Tongue (tissue), 2 donors: ENCODE measurements around the gene MLXIP. TPM values are rescaled to one million over a fixed set of nuclear protein-coding genes. Genes with fewer than 3 reads are reported as not detected.

Experiments
- DNase-seq: peaks from one replicate; pipeline ENCODE4 v3.0.0-alpha.2; 2015
- total RNA-seq: library from RNA; depleted of rRNA; stranded (reverse); fragments of >200 nt; gene quantifications from one replicate; pipeline ENCODE4 v1.2.3, GENCODE V29; 2014

The MLXIP gene
- total RNA-seq, 1 donor from 2014 or later, result 15.9 TPM

GRCh38 chr12:122126713-122127597 is 48.4 kb downstream of the MLXIP start:
- no peak for DNase-seq

- no peak for DNase-seq
These were observed 49.3 kb downstream of the MLXIP start for GRCh38 chr12:122127839-122128238.

DNA sequence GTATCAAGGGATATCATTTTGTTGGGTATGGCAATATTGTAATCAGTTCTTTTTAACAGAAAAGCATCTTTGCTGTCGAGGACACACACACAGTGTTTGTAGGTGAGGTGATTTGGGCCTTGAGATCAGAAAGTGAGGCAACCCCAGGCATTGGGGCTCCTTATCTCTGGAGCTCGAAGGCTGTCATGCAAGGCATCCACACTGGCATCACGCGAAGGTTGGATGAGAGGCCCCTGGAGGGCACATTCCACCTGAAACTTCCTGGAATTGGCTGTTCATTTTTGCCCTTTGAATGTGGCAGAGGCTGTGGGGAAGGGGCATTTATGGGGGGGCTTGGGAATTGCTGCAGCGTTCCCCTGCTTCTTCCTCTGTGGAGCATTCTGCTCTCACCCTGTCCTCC is 49.9 kb downstream of the MLXIP start:
- DNase-seq, result no peak

DNA sequence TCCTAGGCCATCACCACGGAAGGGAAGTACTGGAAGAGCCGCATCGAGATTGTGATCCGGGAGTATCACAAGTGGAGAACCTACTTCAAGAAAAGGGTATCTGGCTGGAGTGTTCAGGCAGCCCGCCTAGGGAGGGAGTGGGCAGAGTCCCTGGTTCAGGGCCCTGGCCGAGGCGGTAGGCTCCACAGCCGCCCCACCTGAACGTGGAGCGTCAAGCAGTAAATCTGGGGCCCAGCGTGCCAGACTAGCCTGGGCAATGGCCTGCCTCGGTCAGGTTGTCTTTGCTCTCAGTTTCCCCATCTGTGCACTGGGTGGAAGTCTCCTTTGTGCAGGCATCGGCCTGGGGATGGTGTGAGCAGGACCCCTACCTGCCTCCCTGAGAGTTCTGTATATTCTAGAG is 50.6 kb downstream of the MLXIP start:
- DNase-seq, result no peak

- peak; percentile 46 for DNase-seq
These were observed 51.6 kb downstream of the MLXIP start for GRCh38 chr12:122130150-122130549.

GRCh38 chr12:122133192-122133950 is 54.8 kb downstream of the MLXIP start:
- no peak for DNase-seq

GRCh38 chr12:122135437-122136031 is 57.0 kb downstream of the MLXIP start:
- DNase-seq, result no peak

DNA sequence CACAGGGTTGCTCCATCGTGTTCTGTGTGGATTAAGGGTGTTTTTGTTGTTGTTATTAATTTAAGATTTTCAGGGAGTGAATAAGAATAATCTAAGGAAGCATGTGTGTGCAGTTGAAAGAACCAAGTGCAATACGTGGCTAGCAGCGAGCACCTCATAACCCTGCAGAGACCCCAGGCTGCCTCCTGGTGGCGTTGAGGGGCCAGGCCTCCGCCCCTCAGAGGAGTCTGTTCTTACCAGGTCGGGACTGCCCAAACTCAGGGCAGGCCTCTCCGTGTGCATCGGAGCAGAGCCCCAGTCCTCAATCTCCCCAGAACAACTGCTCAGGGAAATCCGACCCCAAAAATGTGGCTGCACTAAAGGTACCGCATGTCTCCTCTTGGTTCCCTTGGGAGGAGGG is 58.7 kb downstream of the MLXIP start:
- DNase-seq, result no peak

DNA sequence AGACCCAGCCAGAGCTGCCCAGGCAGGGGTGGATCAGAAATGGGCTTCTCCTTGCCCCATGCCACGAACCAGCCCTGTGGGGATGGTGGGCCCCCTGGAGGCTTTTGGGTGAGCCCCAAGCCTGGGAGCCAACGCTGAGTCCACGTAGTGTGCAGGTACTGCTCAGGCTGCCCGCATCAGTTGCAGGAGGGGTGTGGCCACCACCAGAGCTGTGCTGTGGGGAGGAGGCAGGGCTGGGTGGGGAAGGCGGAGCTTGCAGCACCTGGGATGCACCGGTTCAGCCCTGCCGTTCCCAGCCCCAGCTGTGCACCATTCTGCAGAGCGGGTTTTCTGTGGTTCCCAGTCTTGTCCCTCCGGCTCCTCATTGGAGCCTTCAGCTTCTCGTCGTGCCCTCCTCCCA is 59.1 kb downstream of the MLXIP start:
- DNase-seq, result peak; percentile 36

DNA sequence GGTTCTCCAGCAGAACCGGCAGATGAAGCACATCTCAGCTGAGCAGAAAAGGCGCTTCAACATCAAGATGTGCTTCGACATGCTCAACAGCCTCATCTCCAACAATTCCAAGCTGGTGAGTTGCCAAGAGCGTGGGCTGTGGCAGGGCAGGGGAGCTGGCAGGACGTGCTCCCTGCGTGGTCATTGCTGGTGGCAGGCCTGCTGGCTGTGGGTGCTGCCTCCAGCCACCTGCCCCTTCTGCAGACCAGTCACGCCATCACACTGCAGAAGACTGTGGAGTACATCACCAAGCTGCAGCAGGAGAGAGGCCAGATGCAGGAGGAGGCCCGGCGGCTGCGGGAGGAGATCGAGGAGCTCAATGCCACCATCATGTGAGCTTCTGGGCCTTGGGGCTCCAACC is 59.6 kb downstream of the MLXIP start:
- no peak for DNase-seq

DNA sequence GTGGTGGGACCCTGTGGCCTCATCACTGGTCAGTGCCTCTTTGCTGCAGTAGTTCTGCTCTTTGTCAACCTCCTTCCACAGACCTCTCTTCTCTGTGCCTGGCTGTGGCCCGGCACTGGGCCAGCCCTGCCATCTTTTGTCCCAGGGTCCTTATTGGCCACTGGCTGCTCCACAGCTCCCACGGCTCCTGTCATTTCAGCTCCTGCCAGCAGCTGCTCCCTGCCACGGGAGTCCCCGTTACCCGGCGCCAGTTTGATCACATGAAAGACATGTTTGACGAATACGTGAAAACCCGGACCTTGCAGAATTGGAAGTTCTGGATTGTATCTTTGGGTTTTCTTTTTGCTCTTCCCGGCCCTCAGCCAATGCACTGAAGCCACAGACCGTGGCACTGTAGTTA is 60.1 kb downstream of the MLXIP start:
- DNase-seq, result no peak

GRCh38 chr12:122139266-122139665 is 60.7 kb downstream of the MLXIP start:
- DNase-seq, result no peak

DNA sequence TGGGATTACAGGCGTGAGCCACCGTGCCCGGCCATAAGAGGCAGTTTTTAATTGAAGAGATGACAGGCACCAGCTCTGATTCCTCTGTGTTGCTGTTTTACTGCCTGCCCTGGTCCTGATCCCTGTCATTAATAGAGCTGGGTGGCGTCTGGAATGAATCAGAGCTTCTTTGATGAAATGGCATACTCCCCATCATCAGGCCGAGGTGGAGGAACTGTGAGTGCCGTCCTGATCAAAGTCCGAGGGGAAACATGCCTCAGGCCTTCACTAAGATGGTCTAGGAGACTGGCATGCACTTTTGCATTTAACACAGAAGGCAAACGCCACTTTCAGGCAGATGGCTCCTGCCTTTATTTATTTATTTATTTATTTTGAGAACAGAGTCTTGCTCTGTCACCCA is 61.4 kb downstream of the MLXIP start:
- no peak for DNase-seq

- no peak for DNase-seq
These were observed 62.1 kb downstream of the MLXIP start for GRCh38 chr12:122140467-122141257.

GRCh38 chr12:122141911-122142725 is 63.6 kb downstream of the MLXIP start:
- peak; percentile 59 for DNase-seq

DNA sequence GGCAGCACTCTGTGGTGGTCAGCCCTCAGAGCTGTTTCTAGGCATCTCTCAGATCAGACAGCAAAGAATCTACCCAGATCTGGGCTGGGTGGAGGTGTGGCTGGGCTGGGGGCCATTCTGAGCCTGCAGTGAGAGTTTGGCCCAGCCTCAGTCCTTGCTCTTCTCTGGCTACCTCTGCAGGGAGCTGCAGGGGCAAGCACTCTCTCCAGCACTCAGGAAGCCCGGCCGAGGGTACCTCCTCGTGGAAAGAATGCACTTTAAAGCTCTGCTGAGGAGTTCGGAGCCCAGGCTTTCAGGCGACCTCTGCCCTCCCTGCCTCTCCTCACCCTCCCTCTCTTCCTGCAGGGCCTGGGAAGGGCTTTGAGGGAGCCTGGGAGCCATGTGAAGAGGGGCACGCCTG is 64.3 kb downstream of the MLXIP start:
- no peak for DNase-seq

DNA sequence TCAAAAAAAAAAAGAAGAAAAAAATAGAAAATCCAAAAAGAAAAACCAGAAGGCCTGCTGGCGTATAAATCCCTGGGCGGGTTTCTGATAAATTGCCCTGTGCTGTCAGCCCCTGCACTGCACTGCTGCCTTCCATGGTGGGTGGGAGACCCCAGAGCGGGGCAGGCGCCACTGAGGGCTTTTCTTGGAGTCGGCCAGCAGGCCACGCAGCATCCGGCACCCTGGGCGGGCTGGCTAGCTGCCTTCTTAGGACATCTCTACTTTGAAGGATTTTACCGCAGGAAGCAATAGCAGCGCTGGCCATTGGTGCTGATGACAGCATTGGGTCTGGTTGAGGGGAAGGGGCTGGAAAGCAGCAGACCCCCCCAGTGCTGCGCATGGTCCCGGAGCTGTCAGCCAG is 66.3 kb downstream of the MLXIP start:
- DNase-seq, result no peak

DNA sequence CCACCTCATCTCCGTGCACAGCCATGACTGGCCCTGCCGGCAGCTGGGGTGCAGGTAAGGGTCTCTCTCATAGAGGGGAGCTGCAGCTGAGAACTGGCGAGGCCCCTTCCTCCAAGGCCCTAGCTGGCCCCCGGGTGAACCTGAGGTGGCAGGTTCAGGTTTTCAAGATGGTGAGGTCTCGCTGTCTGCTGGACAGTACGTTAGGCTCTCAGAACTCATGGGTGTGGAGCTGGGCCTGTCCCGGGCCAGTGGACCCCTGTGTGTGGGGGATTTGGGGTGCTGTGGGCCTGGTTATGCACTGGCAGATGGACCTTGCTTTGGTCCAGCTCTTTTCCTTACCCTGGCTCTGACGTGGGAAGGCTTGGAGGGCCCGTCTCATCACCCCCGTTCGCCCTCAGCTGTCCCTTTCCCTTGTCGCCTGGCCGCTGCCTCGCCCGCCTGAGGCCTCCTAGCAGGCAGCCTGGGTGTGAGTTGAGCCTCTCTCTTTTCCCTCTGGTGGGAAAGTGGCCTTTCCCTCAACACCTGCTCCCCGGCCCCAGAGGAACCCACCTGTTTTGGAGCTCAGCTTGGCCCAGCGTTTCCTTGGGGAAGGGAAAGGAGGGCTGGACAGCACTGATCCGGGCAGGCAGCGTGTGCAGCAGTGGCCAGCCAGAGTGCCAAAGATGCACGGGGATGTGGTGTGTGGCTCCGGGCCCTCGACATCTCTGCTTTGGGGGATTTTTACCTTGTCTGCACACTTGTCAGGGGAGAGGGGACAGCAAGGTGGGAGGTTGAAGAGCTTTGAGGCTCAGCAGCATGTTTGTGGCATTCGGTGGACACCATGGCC is 67.2 kb downstream of the MLXIP start:
- DNase-seq, result peak; percentile 20

DNA sequence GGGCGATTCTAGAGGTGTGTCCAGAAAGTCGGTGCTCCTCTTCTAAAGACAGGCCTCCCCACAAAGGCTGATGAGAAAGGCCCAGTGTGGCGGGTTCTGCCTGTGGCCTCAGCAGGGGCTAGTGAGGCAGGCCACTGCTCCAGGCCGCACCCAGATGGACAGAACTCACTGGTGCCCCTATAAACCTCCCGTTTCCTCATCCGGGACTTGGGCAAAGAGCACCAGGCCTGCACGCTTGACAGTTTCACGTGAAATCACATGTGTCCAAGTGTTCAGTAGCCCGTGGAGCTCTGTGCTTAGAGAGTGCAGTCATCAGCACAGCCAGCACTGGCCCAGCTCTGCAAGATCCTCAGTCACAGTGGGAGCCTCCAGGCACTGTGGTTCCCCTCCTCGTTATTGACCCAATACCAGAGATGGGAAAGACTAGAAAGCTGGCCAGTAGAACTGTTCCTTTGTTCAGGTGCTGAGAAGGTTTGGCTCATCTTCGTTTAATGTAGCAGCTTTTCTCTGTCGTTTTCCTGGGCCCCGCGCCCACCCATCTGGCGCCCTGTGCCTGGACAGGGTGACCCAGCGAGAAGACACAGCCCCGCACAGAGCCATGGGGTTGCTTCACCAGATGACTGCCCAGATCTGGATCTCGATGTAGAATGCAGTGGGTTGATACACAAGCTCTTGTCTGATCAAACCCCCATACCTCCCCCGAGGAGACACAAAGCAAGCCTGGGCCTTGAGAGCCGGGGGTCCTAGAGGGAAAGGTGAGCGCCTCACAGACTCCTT is 69.1 kb downstream of the MLXIP start:
- no peak for DNase-seq

DNA sequence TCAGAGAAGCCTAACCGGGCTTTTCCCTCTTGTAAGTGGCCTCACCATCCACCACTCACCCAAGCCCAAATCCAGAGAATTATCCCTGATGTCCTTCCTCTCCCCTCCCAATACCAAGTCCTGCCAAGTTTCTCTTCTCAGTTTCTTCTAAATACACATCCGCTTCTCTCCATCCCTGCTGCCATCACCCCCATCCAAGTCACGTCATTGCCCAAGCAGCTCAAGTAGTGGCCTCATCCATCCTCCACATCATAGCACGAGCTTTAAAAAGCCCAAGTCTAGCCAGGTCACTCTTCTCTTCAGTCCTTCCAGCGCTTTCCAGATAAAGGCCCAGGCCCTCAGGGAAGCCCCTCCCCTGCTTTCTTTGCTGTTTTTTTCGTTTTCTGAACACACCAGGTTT is 70.1 kb downstream of the MLXIP start:
- DNase-seq, result no peak
